Nephron progenitor cell (in vitro differentiated cells): ENCODE results near the gene KCNJ6.

ENCODE experiments used
- DNase-seq: peaks from one replicate; pipeline ENCODE4 v3.0.0; 2021
- H3K27ac Mint-ChIP-seq: 2 replicates; pipeline ENCODE4 v1.8.0; 2021; ENCODE audit warnings: mild to moderate bottlenecking, moderate library complexity, mixed read lengths
- H3K27me3 Mint-ChIP-seq: 2 replicates; pipeline ENCODE4 v1.8.0; 2021; ENCODE audit warnings: mild to moderate bottlenecking, low read depth, mixed read lengths; ENCODE audit not compliant: poor library complexity
- H3K36me3 Mint-ChIP-seq: 2 replicates; pipeline ENCODE4 v1.8.0; 2021; ENCODE audit warnings: low read depth, mixed read lengths
- H3K4me1 Mint-ChIP-seq: 2 replicates; pipeline ENCODE4 v1.8.0; 2021; ENCODE audit warnings: mixed read lengths
- H3K4me3 Mint-ChIP-seq: 2 replicates; pipeline ENCODE4 v1.8.0; 2021; ENCODE audit warnings: mild to moderate bottlenecking, moderate library complexity, mixed read lengths
- H3K9me3 Mint-ChIP-seq: 2 replicates; pipeline ENCODE4 v1.8.0; 2021; ENCODE audit warnings: mild to moderate bottlenecking, moderate library complexity, mixed read lengths
- CTCF ChIP-seq: fragments of 200-600 bp; sonication (generic); IDR thresholded peaks from 2 replicates; pipeline ENCODE4 v1.5.0; 2021; ENCODE audit warnings: antibody characterized with exemption

KCNJ6 gene

GRCh38 chr21:37568916-37569315 lies 347.3 kb downstream of the KCNJ6 start:
- DNase-seq, result no peak
- no peaks in the 10 kb centered on the region for H3K9me3 Mint-ChIP-seq
- TF ChIP-seq CTCF, result no peak
- no peaks in the 10 kb centered on the region for H3K36me3 Mint-ChIP-seq
- peaks cover 38% of the 10 kb centered on the region for H3K27me3 Mint-ChIP-seq
- peaks cover 29% of the 10 kb centered on the region for H3K4me1 Mint-ChIP-seq
- H3K27ac Mint-ChIP-seq, result no peak overlapping the region
- H3K4me3 Mint-ChIP-seq, result no peak overlapping the region

DNA sequence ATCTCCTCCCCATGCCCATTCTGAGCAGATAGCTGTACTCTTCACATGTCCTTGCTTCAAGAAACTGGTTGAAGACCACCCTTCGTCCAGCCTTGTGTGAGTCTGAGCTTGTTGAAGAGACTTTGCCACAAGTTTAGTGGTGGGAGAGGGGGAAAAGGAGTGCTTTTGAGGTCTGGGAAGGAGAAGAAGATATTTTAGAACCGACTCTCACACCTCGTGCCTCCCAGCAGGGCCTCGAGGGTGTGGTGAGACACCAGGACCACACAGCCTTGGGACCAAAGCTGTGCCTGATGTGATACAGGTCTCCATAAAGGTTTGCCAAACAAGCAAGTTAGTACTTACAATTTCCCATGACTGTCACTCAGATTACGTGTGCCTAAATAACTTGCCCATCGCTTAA lies 347.8 kb downstream of the KCNJ6 start:
- Mint-ChIP-seq H3K36me3 (no peaks in the 10 kb centered on the region), H3K9me3 (no peaks in the 10 kb centered on the region), H3K4me3 (no peak overlapping the region), H3K27ac (no peak overlapping the region), H3K27me3 (peaks cover 38% of the 10 kb centered on the region), H3K4me1 (peaks cover 29% of the 10 kb centered on the region)
- DNase-seq, result no peak
- TF ChIP-seq CTCF, result no peak

DNA sequence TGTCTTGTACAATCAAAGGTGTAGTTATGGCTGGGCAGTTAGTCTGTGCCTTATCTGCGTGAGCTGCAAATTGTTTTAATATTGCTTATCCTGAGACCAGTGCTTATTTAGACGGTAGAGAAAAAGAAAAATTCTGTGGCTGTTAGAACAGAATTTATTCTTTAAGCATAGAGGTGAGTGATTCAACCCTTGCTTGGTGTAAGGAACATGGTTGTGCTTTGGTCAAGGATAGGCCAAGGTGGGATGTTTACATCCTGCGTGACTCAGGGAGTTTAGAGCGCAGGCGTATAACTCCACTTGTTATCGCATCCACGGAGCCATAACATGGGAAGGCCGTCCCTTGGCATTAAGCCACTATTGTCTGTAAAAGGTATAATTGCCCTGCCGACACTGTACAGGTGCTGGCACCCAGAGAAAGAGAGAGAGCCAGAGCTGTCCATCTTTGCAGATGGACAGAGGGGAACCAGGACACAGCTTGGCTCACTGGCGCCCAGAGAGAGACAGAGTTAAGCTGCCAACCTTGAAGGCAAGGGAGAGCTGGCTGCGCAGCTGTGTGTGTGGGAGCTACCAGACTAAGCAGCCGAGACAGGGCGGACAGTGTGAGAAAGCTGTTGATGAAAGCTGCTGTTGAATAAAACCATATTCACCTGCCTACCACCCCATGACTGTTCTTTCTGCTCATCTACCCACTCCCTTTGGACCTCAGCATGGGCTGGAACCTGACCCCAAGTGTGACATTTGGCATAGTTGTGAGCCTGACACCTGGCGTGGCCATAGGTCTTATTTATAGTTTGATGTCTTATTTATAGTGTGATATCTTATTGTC lies 349.3 kb downstream of the KCNJ6 start:
- peaks cover 39% of the 10 kb centered on the region for H3K4me1 Mint-ChIP-seq
- no peak overlapping the region for H3K4me3 Mint-ChIP-seq
- DNase-seq, result no peak
- H3K27ac Mint-ChIP-seq, result peak overlapping the region; percentile 38
- no peaks in the 10 kb centered on the region for H3K36me3 Mint-ChIP-seq
- peaks cover 35% of the 10 kb centered on the region for H3K27me3 Mint-ChIP-seq
- no peak for TF ChIP-seq CTCF
- peaks cover 4% of the 10 kb centered on the region for H3K9me3 Mint-ChIP-seq

- peaks cover 39% of the 10 kb centered on the region for H3K4me1 Mint-ChIP-seq
- peaks cover 4% of the 10 kb centered on the region for H3K9me3 Mint-ChIP-seq
- H3K27me3 Mint-ChIP-seq, result peaks cover 38% of the 10 kb centered on the region
- no peak for TF ChIP-seq CTCF
- no peaks in the 10 kb centered on the region for H3K36me3 Mint-ChIP-seq
- DNase-seq, result no peak
- no peak overlapping the region for H3K27ac Mint-ChIP-seq
- H3K4me3 Mint-ChIP-seq, result no peak overlapping the region
These were observed 350.6 kb downstream of the KCNJ6 start for GRCh38 chr21:37565530-37566223.

GRCh38 chr21:37564924-37565529 lies 351.2 kb downstream of the KCNJ6 start:
- TF ChIP-seq CTCF, result no peak
- H3K27ac Mint-ChIP-seq, result no peak overlapping the region
- DNase-seq, result no peak
- no peaks in the 10 kb centered on the region for H3K36me3 Mint-ChIP-seq
- H3K9me3 Mint-ChIP-seq, result peaks cover 4% of the 10 kb centered on the region
- H3K4me3 Mint-ChIP-seq, result peak overlapping the region; percentile 13
- H3K4me1 Mint-ChIP-seq, result peaks cover 39% of the 10 kb centered on the region
- H3K27me3 Mint-ChIP-seq, result peaks cover 42% of the 10 kb centered on the region
